HG02571 (cell line): ENCODE results near the gene RSPRY1.

ENCODE experiments used
- ATAC-seq: cut with Tn5 transposase; IDR thresholded peaks from one replicate; pipeline ENCODE4 v1.9.1; 2021; ENCODE audit warnings: mild to moderate bottlenecking, moderate library complexity; ENCODE audit not compliant: unreplicated experiment

Gene RSPRY1

DNA sequence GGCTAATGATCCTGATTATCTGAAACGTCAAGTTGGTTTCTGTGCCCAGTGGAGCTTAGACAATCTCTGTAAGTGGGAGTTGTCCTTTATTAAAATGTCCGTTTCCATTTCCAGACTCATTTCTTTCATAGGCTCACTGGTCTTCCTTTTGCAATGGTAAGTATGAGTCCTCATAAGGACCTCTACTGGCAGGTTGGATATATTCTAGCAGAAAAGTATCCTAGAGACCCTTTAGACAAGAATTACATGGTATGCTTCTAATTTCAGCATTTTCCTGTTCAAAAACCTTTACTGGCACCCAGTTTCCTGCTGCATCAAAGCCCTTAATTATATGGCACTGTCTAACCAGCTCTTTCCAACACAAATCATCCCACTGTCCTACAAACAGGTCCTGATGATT, 30.8 kb downstream of the RSPRY1 start:
- no peak for ATAC-seq

DNA sequence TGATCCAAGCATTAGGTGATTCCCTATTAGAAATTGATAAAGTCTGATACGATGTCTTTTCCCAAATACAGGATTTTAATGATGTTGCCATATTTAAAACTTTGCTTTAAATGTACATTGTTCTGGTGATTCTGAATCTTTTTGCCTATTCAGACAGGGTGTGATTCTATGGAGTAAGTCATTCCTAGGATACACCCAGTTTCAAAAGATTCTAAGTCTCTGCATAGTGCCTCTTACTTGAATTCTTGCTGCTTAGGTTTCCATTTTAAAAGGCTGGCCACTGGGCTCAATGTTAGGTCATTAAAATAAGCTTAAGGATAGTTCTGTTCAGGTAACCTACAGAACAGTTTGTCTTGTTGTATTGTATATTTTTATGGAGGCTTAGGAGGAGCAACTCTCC, 36.9 kb downstream of the RSPRY1 start:
- ATAC-seq, result no peak

DNA sequence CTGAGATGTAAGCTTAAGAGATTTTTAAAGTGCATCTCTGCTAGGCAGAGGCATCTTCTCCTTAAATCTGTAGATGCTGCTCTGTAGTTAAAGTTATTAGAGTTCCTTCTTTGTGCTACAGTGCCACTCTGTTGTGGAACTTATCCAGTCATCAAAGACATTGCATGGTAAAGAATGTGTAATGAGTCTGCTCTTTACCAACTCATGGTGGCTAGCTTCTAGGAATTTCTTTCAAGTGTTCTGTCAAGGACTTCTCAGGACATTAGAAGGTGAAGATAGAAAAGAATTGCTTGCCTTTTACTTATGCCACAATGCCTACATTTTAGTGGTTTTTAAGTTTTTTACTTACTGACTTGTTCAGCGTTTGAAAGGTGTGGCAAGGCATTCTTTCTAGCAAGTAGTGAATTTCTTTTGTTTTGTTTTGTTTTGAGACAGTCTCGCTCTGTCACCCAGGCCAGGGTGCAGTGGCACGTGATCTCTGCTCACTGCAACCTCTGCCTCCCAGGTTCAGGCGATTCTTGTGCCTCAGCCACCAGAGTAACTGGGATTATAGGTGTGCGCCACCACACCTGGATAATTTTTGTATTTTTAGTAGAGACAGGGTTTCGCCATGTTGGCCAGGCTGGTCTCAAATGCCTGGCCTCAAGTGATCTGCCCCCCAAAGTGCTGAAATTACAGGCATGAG, 38.7 kb downstream of the RSPRY1 start:
- no peak for ATAC-seq

DNA sequence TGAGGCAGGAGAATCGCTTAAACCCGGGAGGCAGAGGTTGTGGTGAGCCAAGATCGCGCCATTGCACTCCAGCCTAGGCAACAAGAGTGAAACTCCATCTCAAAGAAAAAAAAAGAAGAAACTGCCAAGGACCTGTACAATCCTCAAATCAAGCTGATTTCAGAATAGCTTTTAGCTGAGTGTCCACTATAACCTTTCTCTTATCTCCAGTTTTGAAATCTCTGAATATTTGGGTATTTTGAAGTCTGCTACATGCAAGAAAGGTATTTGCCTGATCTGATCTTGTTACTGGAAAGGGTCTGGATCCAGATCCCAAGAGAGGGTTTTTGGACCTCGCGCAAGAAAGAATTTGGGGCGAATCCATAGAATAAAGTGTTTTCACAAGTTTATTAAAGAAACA, 39.8 kb downstream of the RSPRY1 start:
- no peak for ATAC-seq

DNA sequence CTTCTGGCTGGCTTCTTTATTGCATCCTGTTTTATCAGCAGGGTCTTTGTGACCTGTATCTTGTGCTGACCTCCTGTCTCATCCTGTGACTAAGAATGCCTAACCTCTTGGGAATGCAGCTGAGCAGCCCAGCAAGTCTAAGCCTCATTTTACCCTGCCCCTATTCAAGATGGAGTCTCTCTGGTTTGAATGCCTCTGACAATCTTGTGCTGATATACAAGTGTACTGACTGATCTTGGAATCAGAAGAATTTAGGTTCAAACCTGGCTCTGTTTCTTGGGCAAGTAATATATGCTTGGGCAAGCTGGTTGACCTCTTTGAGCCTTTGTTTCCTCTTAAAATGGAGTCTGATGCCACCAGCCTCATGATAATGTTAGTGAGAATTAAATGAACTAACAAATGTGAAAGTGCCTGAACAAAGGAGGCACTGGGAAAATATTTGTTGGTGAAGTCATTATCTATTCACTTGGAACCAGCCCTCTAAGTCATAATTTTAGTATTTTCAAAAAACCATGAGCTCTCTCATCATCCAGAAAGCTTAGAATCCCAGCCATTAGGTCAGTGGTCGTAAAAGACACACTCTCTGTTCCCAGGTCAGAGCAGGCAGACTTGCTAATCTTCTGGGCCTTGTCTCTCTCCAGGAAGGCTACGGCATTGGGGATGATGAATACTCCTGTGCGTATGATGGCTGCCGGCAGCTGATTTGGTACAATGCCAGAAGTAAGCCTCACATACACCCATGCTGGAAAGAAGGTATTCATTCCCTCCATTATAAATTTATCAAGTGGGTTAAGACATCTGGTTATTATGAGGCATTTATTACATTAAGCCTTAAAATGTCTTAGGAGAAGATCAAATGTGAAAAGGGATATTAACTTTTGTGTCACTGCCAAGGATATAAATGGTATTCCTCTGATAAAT, 40.8 kb downstream of the RSPRY1 start:
- no peak for ATAC-seq

DNA sequence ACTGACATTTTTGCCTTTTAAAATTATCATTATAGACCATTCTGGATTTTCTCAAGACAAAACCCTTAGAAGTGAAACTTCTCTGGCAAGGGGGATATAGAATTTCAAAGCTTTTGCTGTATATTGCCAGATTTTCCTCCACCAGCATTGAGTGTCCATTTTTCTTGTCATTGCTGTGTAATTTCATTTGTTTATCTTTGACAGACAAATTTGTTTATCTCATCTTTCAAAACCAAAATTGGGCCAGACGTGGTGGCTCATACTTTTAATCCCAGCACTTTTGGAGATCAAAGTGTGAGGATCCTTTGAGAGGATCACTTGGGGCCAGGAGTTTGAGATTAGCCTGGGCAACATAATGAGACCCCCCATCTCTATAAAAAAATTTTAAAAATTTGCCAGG, 43.0 kb downstream of the RSPRY1 start:
- ATAC-seq, result no peak

DNA sequence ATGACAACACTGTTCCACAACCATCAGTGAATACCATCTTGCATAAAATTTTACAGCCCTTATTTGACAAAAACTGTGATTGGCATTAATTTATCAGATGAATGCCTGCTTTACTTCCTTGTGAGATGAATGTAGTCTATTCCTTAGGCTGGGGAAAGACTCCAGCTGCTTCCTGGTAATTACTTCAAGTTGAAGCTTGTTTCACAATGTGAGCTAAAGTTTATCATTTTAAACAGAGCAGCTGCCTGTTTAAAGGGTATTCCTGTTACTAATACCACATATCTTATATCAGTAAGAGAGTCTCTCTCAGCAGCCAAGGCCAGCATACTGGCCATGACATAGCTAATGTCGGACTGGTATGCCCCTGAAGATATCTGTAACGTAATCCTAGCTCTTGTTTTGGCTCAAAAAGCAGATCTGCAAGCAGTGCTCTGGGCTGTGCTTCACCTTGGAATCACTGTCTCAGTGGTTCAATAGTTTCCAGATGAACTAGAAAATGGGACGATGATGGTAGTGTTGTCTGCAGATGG, 45.8 kb downstream of the RSPRY1 start:
- no peak for ATAC-seq

DNA sequence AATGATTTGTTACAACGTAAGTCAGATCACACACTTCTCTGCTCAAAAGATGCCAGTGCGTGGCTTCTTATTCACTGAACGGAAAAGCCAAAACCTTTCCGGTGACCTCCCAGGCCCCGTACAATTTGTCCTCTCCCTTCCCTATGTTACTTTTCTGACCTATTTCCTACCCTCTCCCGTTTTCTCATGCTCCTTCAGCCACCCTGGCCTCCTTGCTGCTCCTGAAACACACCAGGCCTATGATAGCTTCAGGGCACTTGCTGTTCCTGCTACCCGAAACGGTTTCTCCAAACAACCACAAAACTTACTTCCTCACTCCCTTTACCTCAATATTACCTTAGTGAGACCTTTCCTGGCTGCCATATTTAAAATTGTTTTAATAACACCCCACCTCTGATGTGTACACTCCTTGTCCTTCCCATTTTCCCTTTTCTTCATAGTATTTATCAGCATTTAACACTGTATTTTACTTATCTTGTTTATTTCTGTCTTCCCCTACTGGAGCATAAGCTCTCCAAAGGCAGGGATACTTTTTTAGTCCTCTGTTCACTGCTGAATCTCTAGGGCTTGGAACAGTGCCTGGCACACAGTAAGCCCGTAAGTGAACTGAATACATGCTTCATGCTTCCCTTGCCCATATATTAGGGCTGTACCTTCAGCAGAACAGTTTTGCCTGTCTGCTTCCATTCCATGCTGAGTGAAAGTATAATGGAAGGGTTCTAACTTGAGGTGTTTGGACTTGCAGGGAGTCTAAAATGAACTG, 48.0 kb downstream of the RSPRY1 start:
- ATAC-seq, result no peak

DNA sequence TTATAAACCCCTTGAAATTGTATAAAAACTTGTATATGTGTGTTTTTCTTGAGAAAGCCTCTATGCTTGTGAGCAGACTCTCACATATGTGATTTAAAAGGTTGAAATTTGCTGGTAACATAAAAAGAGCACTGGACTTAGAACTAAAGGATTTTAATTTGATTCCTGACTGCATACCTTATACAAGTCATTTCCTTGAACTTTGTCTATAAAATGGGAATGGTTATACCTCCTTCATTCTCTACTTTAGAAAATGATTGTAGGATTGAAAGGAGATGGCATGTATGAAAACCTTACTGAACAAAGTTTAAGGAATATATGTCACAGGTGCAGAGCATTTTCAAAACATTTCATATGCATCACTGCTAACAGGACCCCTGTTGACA, 48.6 kb downstream of the RSPRY1 start:
- no peak for ATAC-seq

DNA sequence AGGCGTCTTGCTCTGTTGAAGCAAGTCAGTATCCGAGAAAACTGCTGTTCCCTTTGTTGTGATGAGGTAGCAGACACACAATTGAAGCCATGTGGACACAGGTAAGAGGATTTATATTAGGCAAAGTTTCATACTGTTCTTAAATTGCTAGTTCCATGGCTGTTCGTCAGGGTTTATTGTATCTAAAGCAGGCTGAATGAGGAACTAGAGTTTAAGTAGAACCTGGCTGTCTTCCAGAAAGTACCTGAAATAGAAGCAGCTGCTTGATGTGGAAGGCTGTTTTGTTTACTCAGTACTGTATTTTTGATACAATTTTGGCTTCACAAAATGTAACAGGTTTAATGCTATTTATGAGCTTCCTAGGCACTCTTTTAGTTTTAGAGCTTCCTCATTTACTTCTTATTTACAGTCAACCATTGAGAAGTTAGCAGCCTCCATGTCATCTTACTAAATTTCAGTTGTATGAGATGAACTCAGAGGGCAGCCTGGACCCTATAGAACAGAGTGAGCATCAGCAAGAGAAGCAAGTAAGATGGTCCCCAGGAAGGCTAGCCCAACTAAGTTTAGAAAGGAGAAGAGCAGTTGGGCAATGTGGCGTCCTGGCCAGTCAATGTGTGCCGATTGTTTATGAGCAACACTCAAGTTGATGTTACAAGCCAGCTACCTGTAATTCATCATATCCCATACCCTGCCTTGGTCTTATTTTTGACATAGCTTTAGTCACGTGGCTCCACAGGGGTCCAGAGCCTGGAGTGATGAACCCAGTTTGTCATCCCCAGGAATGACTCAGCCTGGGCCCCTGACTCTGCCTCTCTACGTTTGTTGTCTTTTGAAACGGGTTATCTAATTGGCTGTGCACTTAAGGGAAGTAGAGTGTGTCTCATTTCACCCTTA, 49.2 kb downstream of the RSPRY1 start:
- ATAC-seq, result no peak

DNA sequence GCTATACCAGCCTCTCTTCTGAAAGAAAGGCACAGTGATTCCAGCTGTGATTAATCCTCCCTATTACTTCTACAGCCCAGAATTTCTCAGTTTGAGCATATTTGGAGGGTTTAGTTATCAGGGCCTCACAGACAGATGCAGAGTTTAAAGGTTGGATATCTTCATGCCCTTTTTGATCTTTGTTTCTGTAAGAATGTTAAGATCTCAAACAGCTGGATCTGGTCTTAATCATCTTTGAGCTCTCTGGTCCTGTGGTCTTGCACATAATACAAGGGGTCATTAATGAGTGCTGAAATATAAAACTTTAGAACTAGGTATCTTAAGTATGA, 49.9 kb downstream of the RSPRY1 start:
- no peak for ATAC-seq

DNA sequence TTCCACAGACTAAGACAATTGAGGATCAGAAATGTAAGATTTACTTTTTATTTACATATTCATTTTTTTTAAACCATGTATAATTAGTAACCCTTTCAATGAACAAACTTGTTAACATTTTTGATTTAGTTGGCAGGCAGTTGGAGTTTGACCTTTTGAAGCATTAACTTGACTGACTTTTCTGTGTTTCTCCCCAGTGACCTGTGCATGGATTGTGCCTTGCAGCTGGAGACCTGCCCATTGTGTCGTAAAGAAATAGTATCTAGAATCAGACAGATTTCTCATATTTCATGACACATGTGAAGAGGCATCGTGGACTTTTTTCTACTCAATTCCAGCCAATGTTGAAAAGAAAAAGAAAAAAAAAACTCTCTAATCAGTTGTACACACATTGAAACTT, 52.6 kb downstream of the RSPRY1 start:
- no peak for ATAC-seq

DNA sequence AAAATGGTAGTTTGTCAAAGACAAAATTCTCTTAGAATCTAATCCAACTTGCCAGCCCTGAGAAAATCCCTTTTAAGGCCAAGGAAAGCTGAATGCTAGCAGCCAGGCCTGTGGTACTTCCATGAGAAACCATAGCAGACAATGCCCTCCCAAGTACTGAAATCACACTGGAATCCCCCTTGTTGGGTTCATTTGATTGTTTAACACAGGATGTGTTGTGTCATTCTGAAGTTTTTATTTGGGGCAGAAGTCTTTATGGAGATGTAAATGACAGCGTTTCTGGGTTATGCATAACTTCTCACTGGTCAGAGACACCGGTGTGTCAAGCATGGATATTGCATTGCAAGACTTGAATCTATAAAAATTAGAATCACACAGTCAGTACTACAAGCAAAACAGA, 53.0 kb downstream of the RSPRY1 start:
- ATAC-seq, result no peak

DNA sequence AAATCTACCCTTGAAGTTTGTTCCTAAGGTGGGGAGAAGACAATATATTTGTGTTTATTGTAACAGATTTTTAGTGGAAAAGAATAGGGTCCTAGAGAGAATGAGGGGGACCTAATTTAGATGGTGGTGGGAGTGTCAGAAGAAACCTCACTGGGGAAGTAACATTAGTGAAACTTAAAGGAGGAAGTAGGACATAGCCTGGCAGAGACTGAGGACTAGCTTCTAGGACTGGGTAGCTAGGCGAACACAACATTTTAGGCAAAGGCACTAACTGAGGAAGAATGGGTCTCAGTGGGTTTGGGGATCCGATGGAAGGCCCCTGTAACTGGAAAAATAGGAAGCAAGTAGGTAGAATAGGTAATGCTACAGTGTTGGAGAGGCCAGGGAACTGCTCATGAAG, 54.7 kb downstream of the RSPRY1 start:
- no peak for ATAC-seq

DNA sequence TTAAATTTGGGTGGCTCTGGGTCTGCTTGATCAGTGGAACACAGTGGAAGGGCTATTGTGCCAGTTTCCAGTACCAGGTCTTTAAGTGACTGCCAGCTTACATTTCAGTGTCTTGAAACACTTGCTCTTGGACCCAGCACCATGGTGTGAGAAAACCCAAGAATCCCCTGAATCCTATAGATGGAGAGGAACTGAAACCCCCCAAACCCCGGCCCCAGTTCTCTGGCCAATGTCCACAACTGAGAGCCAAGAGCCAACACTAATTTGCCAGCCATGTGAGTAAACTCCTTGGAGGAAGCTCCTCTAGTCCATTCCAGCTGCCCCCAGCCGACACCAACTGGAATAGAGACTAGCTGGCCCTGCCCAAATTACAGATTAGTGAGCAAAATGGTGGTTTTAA, 56.5 kb downstream of the RSPRY1 start:
- no peak for ATAC-seq

DNA sequence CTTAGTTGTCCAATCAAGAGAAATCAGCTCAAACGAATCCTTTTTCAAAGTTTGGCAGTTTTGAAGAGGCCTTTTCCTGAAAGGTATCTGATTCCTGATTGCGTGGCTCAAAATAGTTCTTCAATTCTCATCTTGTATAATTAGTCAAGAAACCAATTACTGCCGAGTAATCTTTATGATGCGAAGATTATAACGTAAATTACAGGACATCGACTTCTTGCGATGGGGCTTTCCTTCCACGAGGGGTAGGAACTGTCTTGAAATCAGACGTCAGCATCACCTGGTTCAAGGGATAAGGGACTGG, 58.3 kb downstream of the RSPRY1 start:
- no peak for ATAC-seq

DNA sequence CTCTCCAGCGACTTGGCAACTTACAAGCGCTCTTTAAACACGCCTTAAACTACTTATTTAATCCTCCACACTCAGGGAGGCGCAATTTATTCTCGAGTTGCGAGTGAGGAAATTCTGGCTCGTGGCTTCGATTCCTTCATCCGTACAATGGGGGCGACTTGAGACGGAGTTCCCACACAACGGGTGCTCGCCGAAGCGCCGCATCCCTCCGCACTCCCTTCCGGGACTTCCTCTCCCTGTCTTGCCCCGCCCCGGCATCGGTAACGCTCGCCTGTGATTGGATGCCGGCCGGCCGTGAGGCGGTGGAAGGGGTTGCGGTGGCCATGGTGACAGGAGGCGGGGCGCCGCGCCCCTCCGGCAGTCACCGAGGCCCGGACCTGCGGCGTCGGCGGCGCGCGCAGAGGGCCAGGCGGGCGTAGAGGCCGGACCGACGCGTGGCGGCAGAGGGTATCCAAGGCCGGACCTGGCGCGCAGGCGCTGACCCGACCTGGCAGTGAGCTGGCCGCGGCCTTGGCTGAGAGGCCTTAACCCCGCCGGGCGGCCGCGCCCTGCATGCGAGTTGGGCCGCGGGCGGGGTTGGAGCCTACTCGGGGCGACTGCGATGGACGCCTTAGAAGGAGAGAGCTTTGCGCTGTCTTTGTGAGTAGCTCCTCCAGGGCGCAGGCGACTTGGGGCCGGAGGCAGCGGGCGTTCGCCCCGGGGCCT, 58.8 kb downstream of the RSPRY1 start, which contains the start of gene ARL2BP:
Gene ARL2BP (plus strand): TSS at position 493 of the 705 bp plus-strand sequence. CDS start 109 bp downstream, at position 602.
- peak; percentile 92 for ATAC-seq

DNA sequence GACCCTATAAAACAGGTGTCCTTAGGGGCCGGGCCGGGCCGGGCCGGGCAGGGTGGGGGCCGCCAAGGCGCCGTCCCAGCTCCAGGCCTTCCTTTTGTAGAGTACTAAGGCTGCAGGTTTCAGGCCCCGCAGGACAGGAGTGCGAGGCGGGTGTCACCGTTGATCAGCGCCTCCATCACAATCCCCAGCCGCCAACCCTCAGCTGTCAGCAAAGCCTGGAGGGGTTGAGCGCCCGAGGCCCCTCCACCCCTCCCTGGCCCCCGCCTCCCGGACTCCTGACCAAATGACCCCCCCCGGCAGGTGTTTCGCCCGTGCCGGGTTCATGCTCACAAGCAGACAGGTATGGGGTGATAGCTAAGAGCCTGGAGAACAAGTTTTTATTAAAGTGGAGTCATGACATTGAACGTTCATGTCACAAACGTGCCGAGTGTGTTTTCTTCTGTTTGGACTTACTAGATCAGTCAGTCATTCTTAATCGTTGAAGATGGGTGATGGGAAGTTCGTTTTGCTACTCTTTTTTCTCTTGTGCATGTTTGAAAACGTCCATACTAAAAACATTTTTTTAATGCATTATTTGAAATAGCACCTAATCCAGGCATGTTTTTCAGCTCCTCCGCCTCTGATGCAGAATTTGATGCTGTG, 59.5 kb downstream of the RSPRY1 start:
- ATAC-seq, result peak; percentile 25

DNA sequence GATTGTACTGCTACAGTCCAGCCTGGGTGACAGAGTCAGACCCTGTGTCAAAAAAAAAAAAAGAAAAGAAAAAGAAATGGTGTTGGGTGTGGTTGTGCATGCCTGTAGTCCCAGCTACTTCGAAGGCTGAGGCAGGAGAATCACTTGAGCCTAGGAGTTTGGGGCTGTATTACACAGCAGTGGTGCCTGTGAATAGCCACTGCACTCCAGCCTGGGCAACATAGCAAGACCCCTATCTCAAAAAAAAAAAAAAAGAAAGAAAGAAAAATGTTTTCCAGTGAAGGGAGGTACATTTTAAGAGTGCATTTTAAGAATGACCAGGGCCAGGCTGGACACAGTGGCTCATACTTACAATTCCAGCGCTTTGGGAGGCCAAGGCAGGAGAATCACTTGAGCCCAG, 65.2 kb downstream of the RSPRY1 start:
- no peak for ATAC-seq
